HUES64 (cell line): ENCODE measurements around the gene CCDC142.

Experiments used
- H3K27ac ChIP-seq: 2 replicates; pipeline ENCODE4 v1.7.0; 2013; ENCODE audit warnings: low read depth, low read length, inconsistent platforms
- H3K27me3 ChIP-seq: 2 replicates; pipeline ENCODE4 v1.6.1; 2013; ENCODE audit warnings: mild to moderate bottlenecking, low read length; ENCODE audit not compliant: insufficient read depth
- H3K36me3 ChIP-seq: 2 replicates; pipeline ENCODE4 v1.6.1; 2013; ENCODE audit warnings: mild to moderate bottlenecking, low read length; ENCODE audit not compliant: insufficient read depth
- H3K4me1 ChIP-seq: 2 replicates; pipeline ENCODE4 v1.6.1; 2013; ENCODE audit warnings: mild to moderate bottlenecking, low read length, moderate library complexity; ENCODE audit not compliant: insufficient read depth
- H3K4me3 ChIP-seq: 2 replicates; pipeline ENCODE4 v1.5.1; 2013; ENCODE audit warnings: mild to moderate bottlenecking, low read length, moderate library complexity
- H3K9ac ChIP-seq: 2 replicates; pipeline ENCODE4 v1.6.1; 2013; ENCODE audit warnings: mild to moderate bottlenecking, low read depth, low read length
- H3K9me3 ChIP-seq: 2 replicates; pipeline ENCODE4 v1.6.1; 2013; ENCODE audit warnings: low read depth, low read length; ENCODE audit not compliant: insufficient read depth
- WGBS: fragments of 150-250, 120-280 bp; methylation state at CpG from one replicate; pipeline ENCODE4 v1.1.7; 2013; ENCODE audit warnings: missing lambda C conversion rate; 5-methylcytosine and 5-hydroxymethylcytosine counted together

CCDC142 gene

GRCh38 chr2:74436111-74436805 lies 46.5 kb downstream of the CCDC142 start:
- Histone ChIP-seq H3K27me3 (no peaks in the 10 kb centered on the region), H3K9me3 (no peaks in the 10 kb centered on the region), H3K4me1 (peaks cover 32% of the 10 kb centered on the region), H3K9ac (no peak overlapping the region), H3K36me3 (peaks cover 34% of the 10 kb centered on the region), H3K4me3 (no peak overlapping the region), H3K27ac (no peak overlapping the region)
- 93% methylated on average over 43 of the region's 43 CpGs for WGBS

- Histone ChIP-seq H3K9ac (no peak overlapping the region), H3K36me3 (peaks cover 83% of the 10 kb centered on the region)
- 93% methylated on average over 11 of the region's 11 CpGs for WGBS
These were observed 52.3 kb downstream of the CCDC142 start for GRCh38 chr2:74430502-74430901.

DNA sequence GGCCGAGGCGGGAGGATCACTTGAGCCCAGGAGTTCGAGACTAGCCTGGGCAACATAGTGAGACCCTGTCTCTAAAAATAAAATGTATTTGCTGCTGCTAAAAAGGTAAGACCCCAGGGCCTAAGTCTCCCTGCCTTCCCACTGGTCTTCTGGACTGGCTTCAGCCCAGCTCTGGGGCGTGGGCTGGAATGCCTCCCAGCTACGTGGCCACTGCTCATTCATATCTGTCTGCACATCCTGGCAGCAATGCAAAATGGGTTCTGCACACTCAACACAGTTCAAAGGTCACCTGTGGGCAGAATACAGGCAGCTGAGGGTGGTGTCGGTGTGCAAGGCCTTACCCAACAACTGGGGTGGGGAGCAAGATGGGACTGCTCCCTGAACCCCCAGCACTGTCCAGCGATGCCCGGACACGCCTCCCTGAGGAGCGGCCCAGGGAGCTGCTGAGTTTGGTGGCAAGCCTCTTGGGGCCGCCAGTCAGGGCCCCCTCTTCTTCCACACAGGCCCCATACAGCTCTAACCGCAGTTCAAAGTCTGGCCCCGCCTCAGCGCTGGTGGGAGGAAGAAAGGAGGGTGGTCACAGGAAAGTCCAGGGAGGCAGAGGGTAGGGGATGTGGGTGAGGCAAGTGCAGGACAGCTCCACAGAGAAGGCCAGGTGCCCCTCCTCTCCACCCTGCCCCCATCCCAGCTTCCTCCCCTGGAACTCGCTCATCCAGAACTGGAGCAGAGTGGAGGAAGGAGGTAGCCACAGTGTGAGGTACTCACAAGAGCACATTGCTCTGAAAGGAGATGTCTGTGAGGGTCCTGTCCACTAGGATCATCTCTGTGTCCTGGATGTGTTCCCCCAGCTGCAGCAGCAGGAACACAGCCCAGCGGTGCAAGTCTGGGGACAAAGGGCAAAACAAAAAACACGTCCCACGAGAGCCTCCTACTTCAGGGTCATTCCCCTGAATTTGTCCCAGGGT lies 53.0 kb downstream of the CCDC142 start:
- Histone ChIP-seq H3K4me1 (no peaks in the 10 kb centered on the region), H3K9ac (no peak overlapping the region), H3K9me3 (no peaks in the 10 kb centered on the region), H3K4me3 (no peak overlapping the region), H3K27ac (no peak overlapping the region), H3K36me3 (peaks cover 83% of the 10 kb centered on the region), H3K27me3 (no peaks in the 10 kb centered on the region)
- WGBS: 93% methylated on average over 17 of the region's 18 CpGs

More at GRCh38 chr2:74430502-74430901, 52.3 kb downstream of the CCDC142 start:
- Histone ChIP-seq H3K9me3 (no peaks in the 10 kb centered on the region), H3K27ac (no peak overlapping the region), H3K4me3 (no peak overlapping the region), H3K4me1 (no peaks in the 10 kb centered on the region), H3K27me3 (no peaks in the 10 kb centered on the region)

DNA sequence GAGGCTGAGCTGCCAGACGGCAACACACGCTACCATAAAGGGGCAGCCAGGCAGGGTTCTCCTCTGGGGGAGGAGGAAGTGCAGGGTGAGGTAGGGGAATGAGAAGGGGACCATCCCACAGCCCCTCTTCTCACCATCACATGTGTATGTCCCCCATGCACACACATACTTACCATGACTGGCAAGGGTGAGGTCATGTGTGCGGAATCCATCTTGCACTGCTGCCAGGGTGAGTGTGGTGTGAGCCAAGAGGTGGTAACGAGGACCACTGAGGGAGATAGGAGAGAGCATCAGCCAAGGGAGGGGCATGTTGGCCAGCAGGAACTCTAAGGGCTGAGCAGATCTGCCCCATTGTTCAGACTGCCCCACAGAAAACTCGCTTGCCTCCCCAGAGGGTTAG lies 54.1 kb downstream of the CCDC142 start:
- Histone ChIP-seq H3K9ac (no peak overlapping the region), H3K27ac (no peak overlapping the region), H3K4me3 (no peak overlapping the region), H3K36me3 (peaks cover 84% of the 10 kb centered on the region), H3K4me1 (no peaks in the 10 kb centered on the region), H3K9me3 (no peaks in the 10 kb centered on the region), H3K27me3 (no peaks in the 10 kb centered on the region)
- WGBS: 96% methylated on average over 5 of the region's 5 CpGs

DNA sequence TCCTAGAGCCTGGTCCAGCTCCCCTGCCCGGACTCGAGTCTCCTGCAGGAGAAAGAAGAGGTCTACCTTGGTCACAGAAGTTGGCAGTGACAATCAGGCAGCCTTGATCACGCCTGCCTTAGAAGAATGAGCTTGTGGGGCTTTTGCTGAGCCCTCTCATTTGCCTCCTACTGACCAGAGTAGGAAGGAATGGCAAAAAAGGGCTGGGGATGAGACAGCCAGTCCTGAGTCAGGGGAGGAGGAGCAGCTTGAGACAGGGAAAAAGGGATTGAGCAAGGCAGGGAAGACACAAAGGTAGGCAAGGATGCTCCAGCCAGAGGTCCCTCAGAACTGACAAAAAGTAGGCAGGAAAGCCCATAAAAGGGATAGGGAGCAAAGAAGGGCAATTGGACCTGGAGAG lies 55.2 kb downstream of the CCDC142 start:
- no peak overlapping the region for H3K9ac ChIP-seq
- H3K27me3 ChIP-seq: no peaks in the 10 kb centered on the region
- H3K4me1 ChIP-seq: no peaks in the 10 kb centered on the region
- no peak overlapping the region for H3K4me3 ChIP-seq
- no peaks in the 10 kb centered on the region for H3K9me3 ChIP-seq
- peaks cover 81% of the 10 kb centered on the region for H3K36me3 ChIP-seq
- WGBS: 86% methylated on average over 3 of the region's 3 CpGs
- no peak overlapping the region for H3K27ac ChIP-seq

- Histone ChIP-seq H3K9me3 (no peaks in the 10 kb centered on the region), H3K27ac (no peak overlapping the region), H3K9ac (no peak overlapping the region), H3K36me3 (peaks cover 69% of the 10 kb centered on the region), H3K27me3 (no peaks in the 10 kb centered on the region), H3K4me1 (no peaks in the 10 kb centered on the region), H3K4me3 (no peak overlapping the region)
- WGBS: 84% methylated on average over 14 of the region's 14 CpGs
These were observed 56.5 kb downstream of the CCDC142 start for GRCh38 chr2:74426181-74426758.

GRCh38 chr2:74425523-74425922 lies 57.3 kb downstream of the CCDC142 start:
- Histone ChIP-seq H3K9me3 (no peaks in the 10 kb centered on the region), H3K36me3 (peaks cover 61% of the 10 kb centered on the region), H3K4me3 (no peak overlapping the region), H3K27me3 (peaks cover 1% of the 10 kb centered on the region; the same call in 1 of the 2 replicates), H3K4me1 (no peaks in the 10 kb centered on the region), H3K27ac (no peak overlapping the region), H3K9ac (no peak overlapping the region)
- 89% methylated on average over 7 of the region's 7 CpGs for WGBS

- Histone ChIP-seq H3K27ac (no peak overlapping the region), H3K9ac (no peak overlapping the region), H3K9me3 (no peaks in the 10 kb centered on the region), H3K4me1 (no peaks in the 10 kb centered on the region), H3K27me3 (peaks cover 5% of the 10 kb centered on the region; the same call in 1 of the 2 replicates), H3K4me3 (no peak overlapping the region), H3K36me3 (peaks cover 56% of the 10 kb centered on the region)
- WGBS: 90% methylated on average over 5 of the region's 5 CpGs
These were observed 57.8 kb downstream of the CCDC142 start for GRCh38 chr2:74424995-74425406.

- Histone ChIP-seq H3K27ac (no peak overlapping the region), H3K27me3 (peaks cover 5% of the 10 kb centered on the region; the same call in 1 of the 2 replicates), H3K9ac (no peak overlapping the region), H3K4me1 (no peaks in the 10 kb centered on the region), H3K9me3 (no peaks in the 10 kb centered on the region), H3K36me3 (peaks cover 49% of the 10 kb centered on the region), H3K4me3 (no peak overlapping the region)
- WGBS: 88% methylated on average over 5 of the region's 5 CpGs
These were observed 58.4 kb downstream of the CCDC142 start for GRCh38 chr2:74424139-74424992.
